Activated CD4-positive, alpha-beta T cell treated with anti-CD3 and anti-CD28 coated beads, Interleukin-2, amount 50 U/mL, for 16 hours (primary cell): ENCODE data around the gene MAGEB3.

Experiments
- DNase-seq: peaks from one replicate; pipeline ENCODE4 v3.0.0-alpha.2; 2020

MAGEB3 gene

DNA sequence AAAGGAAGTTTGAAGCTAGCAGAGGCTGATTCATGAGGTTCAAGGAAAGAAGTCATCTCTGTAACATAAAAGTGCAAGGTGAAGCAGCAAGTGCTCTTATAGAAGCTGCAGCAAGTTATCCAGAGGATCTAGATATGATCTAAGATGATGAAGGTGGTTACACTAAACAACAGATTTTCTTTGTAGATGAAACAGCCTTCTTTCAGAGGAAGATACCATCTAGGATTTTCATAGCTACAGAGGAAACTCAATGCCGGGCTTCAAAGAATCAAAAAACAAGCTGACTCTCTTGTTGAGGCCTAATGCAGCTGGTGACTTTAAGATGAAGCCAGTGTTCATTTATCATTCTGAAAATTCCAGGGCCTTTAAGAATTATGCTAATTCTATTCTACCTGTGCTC is 50.0 kb downstream of the MAGEB3 start:
- no peak for DNase-seq

DNA sequence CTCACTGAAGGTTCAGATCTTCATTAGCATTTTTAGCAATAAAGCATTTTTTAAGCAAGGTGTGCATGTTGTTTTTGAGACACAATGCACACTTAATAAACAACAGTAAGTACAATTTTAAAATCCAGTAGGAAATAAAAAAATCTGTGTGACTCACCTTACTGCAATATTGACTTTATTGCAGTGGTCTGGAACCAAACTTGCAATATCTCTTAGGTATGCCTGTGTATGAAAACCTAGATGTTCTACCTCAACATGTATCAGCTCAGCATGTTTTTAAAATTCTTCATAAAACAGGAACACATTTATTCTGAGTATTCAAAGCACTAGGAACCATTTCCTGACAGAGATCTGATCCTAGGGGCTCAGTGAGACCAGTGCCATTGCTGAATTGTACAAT is 52.1 kb downstream of the MAGEB3 start:
- DNase-seq = no peak

DNA sequence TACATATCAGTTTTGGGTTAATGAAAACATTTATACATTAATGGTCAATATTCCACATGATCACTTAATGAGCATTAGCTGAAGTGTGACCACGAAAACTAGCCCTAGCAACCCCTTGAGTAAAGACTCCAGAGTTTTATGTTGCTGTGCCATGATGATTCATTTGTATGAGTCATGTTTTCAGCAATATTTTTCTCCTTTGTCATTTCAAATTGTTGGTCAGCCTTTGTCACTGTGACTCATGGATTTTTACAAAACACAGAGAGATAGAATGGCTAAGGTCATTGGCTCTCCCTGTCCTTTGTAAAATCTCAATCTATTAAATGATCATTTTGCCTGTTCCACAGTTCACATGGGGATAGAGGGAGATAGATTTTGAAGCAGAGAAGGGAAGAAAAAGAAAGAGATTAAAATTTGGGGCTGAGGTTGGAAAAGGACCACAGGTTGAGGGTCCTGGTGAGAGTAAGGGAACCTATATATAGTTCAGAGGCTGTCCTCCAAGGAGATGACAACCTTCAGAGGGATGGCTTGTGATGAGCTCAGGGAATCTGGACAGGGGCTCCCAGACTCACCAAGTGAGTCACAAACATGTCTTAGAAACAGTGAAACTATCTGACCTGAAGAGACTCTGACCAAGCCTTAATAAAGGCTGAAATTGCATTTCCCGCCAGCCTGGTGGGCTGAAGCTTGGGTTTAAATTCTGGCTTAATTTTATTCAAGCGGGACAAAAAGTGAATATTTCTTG is 53.2 kb downstream of the MAGEB3 start:
- DNase-seq = peak; percentile 27
